Measurements from ENCODE around the gene C1orf94.

- TF ChIP-seq CTCF (IDR thresholded peaks at IDR 0.05; ENCODE audit: insufficient read depth, low read length) (no peak), GABPA (IDR thresholded peaks at IDR 0.05; ENCODE audit: low read depth) (no peak), POLR2AphosphoS5 (IDR thresholded peaks at IDR 0.05; ENCODE audit: low read depth) (no peak), REST (IDR thresholded peaks at IDR 0.05; ENCODE audit: insufficient replicate concordance, low read depth) (no peak), SPI1 (IDR thresholded peaks at IDR 0.05; ENCODE audit: borderline replicate concordance, low read depth) (no peak)
Observed at GRCh38 chr1:34130306-34130705, 46.4 kb upstream of the C1orf94 start.

All from HL-60 (cell line).